ENCODE results near the gene TLL2.

Gene TLL2

DNA sequence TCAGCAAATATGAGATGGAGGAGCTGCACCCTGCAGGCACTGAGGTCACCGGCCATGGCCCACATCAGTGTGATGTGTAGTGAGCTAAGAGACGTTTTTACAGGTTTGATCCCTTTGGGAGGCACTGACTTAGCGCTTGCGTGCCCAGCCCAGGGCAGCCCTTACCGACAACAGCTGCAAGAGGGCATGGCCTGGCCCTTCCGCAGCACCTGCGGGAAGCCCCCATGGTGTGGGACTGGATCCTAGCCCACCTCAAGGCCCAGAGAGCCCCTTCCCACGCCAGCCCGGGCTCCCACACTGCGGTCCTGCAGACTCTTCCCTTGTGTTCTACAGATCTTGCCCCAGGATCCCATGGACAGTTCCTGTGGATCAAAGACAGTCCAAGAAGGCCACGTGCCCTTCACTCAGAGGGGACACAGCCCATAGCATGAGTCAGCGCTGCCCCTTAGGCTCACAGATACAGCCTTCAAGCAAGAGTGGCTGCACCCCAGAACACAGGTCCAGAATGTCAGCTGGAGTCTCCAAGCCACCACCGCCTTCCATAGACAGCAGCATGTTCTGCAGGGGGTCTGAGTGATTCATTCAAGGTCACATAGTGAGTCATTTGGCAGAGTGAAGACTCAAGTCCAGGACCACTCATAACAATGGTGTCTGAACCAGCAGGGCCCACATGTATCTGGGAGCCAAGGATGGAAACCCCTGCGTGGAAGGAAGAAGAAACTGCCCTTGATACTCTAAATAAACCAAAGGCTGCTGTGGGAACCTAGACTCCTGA lies 25.4 kb downstream of the TLL2 start:
- no peak for DNase-seq (ENCODE audit: low read depth)

DNA sequence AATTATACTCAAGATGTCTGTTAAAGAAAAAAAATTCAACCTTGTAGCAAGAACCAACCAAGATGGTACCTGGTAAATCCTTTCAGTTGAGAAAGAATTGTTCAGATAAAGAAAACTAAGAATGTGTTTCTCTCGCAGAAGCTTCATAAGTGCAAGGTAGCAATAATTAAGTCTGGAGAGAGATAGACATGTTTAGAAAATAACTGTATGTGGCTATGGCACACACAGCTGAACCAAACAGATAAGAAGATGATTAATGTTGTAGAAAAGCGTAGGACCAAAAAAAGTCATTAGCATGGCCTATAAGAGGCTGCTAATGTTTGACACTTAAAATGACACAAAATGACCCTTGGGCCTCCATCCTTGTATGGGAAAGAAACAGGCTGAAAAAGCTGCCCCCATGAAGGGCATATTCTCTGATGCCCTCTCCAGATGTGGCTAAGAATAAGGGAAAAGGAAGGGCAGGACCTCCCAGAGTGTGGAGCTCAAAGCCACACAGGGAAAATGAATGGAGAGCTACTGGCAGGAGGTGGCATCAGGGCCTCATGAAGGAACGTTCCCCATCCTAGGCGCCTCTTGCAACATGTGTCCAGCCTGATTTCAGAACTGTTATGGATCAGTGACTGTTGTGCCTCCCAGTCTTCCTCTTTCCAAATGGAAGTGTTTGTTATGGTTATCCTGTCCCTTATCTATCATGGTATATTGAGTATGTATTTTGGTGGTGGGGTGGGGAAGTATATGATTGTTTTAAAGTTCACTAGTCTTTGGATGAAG lies 30.7 kb downstream of the TLL2 start:
- TF ChIP-seq, protein P1, sequence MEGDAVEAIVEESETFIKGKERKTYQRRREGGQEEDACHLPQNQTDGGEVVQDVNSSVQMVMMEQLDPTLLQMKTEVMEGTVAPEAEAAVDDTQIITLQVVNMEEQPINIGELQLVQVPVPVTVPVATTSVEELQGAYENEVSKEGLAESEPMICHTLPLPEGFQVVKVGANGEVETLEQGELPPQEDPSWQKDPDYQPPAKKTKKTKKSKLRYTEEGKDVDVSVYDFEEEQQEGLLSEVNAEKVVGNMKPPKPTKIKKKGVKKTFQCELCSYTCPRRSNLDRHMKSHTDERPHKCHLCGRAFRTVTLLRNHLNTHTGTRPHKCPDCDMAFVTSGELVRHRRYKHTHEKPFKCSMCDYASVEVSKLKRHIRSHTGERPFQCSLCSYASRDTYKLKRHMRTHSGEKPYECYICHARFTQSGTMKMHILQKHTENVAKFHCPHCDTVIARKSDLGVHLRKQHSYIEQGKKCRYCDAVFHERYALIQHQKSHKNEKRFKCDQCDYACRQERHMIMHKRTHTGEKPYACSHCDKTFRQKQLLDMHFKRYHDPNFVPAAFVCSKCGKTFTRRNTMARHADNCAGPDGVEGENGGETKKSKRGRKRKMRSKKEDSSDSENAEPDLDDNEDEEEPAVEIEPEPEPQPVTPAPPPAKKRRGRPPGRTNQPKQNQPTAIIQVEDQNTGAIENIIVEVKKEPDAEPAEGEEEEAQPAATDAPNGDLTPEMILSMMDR (conservative IDR thresholded peaks at IDR 0.05; ENCODE audit: low read length), result no peak
- no peak for DNase-seq (ENCODE audit: low read depth)
- H3K4me3 ChIP-seq (ENCODE audit: low read length), result no peak overlapping the region

More for the DNA sequence above, 25.4 kb downstream of the TLL2 start:
- TF ChIP-seq, protein P1 (conservative IDR thresholded peaks at IDR 0.05; ENCODE audit: low read length), result no peak
- H3K4me3 ChIP-seq (ENCODE audit: low read length), result no peak overlapping the region

DNA sequence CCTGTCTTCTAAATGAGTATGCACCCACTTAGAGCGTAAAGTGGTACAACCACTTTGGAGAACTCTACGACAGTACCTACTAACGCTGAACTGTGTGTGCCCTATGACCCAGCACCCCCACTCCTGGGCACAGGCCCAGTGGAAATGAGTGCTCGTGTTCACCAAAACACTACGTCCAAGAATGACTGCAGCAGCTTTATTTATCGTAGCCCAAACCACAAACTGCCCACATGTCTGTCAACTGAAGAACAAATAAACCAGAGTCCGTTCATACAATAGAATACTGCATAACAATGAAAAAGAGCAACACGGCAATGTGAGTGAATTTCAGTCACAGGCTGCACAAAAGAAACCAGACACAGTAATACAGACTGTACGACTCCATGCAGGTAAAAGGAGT lies 35.4 kb downstream of the TLL2 start:
- no peak for DNase-seq (ENCODE audit: low read depth)
- no peak overlapping the region for H3K4me3 ChIP-seq (ENCODE audit: low read length)
- TF ChIP-seq, protein P1 (conservative IDR thresholded peaks at IDR 0.05; ENCODE audit: low read length), result no peak

GRCh38 chr10:96473866-96474265 lies 39.9 kb downstream of the TLL2 start:
- no peak for DNase-seq (ENCODE audit: low read depth)
- TF ChIP-seq, protein P1 (conservative IDR thresholded peaks at IDR 0.05; ENCODE audit: low read length), result no peak
- H3K4me3 ChIP-seq (ENCODE audit: low read length), result no peak overlapping the region

- TF ChIP-seq, protein P1 (conservative IDR thresholded peaks at IDR 0.05; ENCODE audit: low read length), result peak; percentile 64
- peak; percentile 24 for DNase-seq (ENCODE audit: low read depth)
- no peak overlapping the region for H3K4me3 ChIP-seq (ENCODE audit: low read length)
Observed at GRCh38 chr10:96470116-96470743, 43.5 kb downstream of the TLL2 start.

GRCh38 chr10:96468845-96469244 lies 44.9 kb downstream of the TLL2 start:
- no peak for DNase-seq (ENCODE audit: low read depth)
- TF ChIP-seq, protein P1 (conservative IDR thresholded peaks at IDR 0.05; ENCODE audit: low read length), result no peak

More at GRCh38 chr10:96468845-96469244, 44.9 kb downstream of the TLL2 start:
- H3K4me3 ChIP-seq (ENCODE audit: low read length), result no peak overlapping the region

Measured in AG10803 (cell line).